Loucy (cell line): ENCODE data around the gene TMEM255A.

Experiments used
- H2AFZ ChIP-seq: fragments of 200-600 bp; sonication (generic); 2 replicates; pipeline ENCODE4 v1.6.0; 2016; ENCODE audit warnings: antibody characterized with exemption, mild to moderate bottlenecking, low read length, moderate library complexity
- H3F3A ChIP-seq: fragments of 200-600 bp; 2 replicates; pipeline ENCODE4 v1.6.0; 2016; ENCODE audit warnings: antibody characterized with exemption, low read depth, mild to moderate bottlenecking
- H3K27me3 ChIP-seq: fragments of 200-600 bp; sonication (generic); 2 replicates; pipeline ENCODE4 v1.6.1; 2014; ENCODE audit warnings: low read length, mild to moderate bottlenecking; ENCODE audit not compliant: insufficient read depth, poor library complexity, severe bottlenecking
- H3K36me3 ChIP-seq: fragments of 200-600 bp; sonication (generic); 2 replicates; pipeline ENCODE4 v1.6.1; 2016; ENCODE audit warnings: low read length; ENCODE audit not compliant: insufficient read depth
- H3K4me1 ChIP-seq: fragments of 200-600 bp; sonication (generic); 2 replicates; pipeline ENCODE4 v1.5.1; 2014; ENCODE audit warnings: low read length, mild to moderate bottlenecking; ENCODE audit not compliant: insufficient read depth, poor library complexity, severe bottlenecking
- H3K4me2 ChIP-seq: fragments of 200-600 bp; sonication (generic); 2 replicates; pipeline ENCODE4 v1.6.0; 2014; ENCODE audit warnings: antibody characterized with exemption, low read length, low read depth, mild to moderate bottlenecking; ENCODE audit not compliant: poor library complexity, severe bottlenecking
- H3K4me3 ChIP-seq: fragments of 200-600 bp; sonication (generic); 2 replicates; pipeline ENCODE4 v1.5.1; 2014; ENCODE audit warnings: low read length, mild to moderate bottlenecking, mixed read lengths; ENCODE audit not compliant: poor library complexity, severe bottlenecking
- H3K79me2 ChIP-seq: fragments of 200-600 bp; sonication (generic); 2 replicates; pipeline ENCODE4 v1.6.1; 2014; ENCODE audit warnings: low read length; ENCODE audit not compliant: insufficient read depth
- H3K9ac ChIP-seq: fragments of 200-600 bp; sonication (generic); 2 replicates; pipeline ENCODE4 v1.6.0; 2014; ENCODE audit warnings: mild to moderate bottlenecking, low read depth, low read length, moderate library complexity; ENCODE audit not compliant: poor library complexity, severe bottlenecking
- H3K9me2 ChIP-seq: fragments of 200-600 bp; sonication (generic); replicated peaks from 2 replicates; pipeline ENCODE4 v1.6.1; 2016; ENCODE audit warnings: low read depth, low read length, mixed read lengths
- H3K9me3 ChIP-seq: fragments of 200-600 bp; sonication (generic); 2 replicates; pipeline ENCODE4 v1.6.1; 2014; ENCODE audit warnings: mild to moderate bottlenecking, antibody characterized with exemption, low read length, low read depth; ENCODE audit not compliant: insufficient read depth
- H4K20me1 ChIP-seq: fragments of 200-600 bp; sonication (generic); 2 replicates; pipeline ENCODE4 v1.6.0; 2014; ENCODE audit warnings: antibody characterized with exemption, low read length, mild to moderate bottlenecking; ENCODE audit not compliant: insufficient read depth, poor library complexity, severe bottlenecking
- CTCF ChIP-seq: fragments of 200-600 bp; sonication (generic); conservative IDR thresholded peaks from 2 replicates; pipeline ENCODE4 v1.5.1; 2014; ENCODE audit warnings: mild to moderate bottlenecking, antibody characterized with exemption, low read length
- EZH2phosphoT487 ChIP-seq: fragments of 200-600 bp; IDR thresholded peaks from 2 replicates; pipeline ENCODE4 v1.6.1; 2018; ENCODE audit warnings: antibody characterized with exemption, mild to moderate bottlenecking, moderate library complexity, borderline replicate concordance

Gene TMEM255A

GRCh38 chrX:120282697-120283096 is 28.6 kb downstream of the TMEM255A start:
- Histone ChIP-seq H4K20me1 (no peaks in the 10 kb centered on the region), H3K9ac (no peak overlapping the region), H3F3A (no peaks in the 10 kb centered on the region), H3K4me3 (no peak overlapping the region), H3K4me2 (no peak overlapping the region), H3K27me3 (no peaks in the 10 kb centered on the region), H3K36me3 (no peaks in the 10 kb centered on the region), H3K4me1 (peaks cover 5% of the 10 kb centered on the region), H2AFZ (no peak overlapping the region), H3K79me2 (no peaks in the 10 kb centered on the region), H3K9me3 (no peaks in the 10 kb centered on the region), H3K9me2 (no peaks in the 10 kb centered on the region)
- no peak for TF ChIP-seq EZH2phosphoT487

GRCh38 chrX:120281761-120282160 is 29.5 kb downstream of the TMEM255A start:
- no peak overlapping the region for H3K4me2 ChIP-seq
- H2AFZ ChIP-seq = no peak overlapping the region
- H3K4me3 ChIP-seq = no peak overlapping the region
- H3K79me2 ChIP-seq = no peaks in the 10 kb centered on the region
- no peaks in the 10 kb centered on the region for H3F3A ChIP-seq
- H3K9me2 ChIP-seq = no peaks in the 10 kb centered on the region
- TF ChIP-seq EZH2phosphoT487 = no peak
- no peak for TF ChIP-seq CTCF
- H4K20me1 ChIP-seq = no peaks in the 10 kb centered on the region
- H3K9me3 ChIP-seq = no peaks in the 10 kb centered on the region
- H3K27me3 ChIP-seq = no peaks in the 10 kb centered on the region
- no peak overlapping the region for H3K9ac ChIP-seq
- H3K4me1 ChIP-seq = no peaks in the 10 kb centered on the region
- H3K36me3 ChIP-seq = no peaks in the 10 kb centered on the region

- no peaks in the 10 kb centered on the region for H4K20me1 ChIP-seq
- H3K27me3 ChIP-seq = no peaks in the 10 kb centered on the region
- no peaks in the 10 kb centered on the region for H3K9me3 ChIP-seq
- no peak overlapping the region for H3K9ac ChIP-seq
- no peaks in the 10 kb centered on the region for H3K4me1 ChIP-seq
- H3K9me2 ChIP-seq = no peaks in the 10 kb centered on the region
- TF ChIP-seq CTCF (no peak), EZH2phosphoT487 (no peak)
- no peaks in the 10 kb centered on the region for H3K79me2 ChIP-seq
- no peak overlapping the region for H3K4me3 ChIP-seq
- no peak overlapping the region for H3K4me2 ChIP-seq
- no peaks in the 10 kb centered on the region for H3K36me3 ChIP-seq
- no peak overlapping the region for H2AFZ ChIP-seq
- H3F3A ChIP-seq = no peaks in the 10 kb centered on the region
Observed at GRCh38 chrX:120281021-120281624, 30.1 kb downstream of the TMEM255A start.

GRCh38 chrX:120274958-120275357 is 36.3 kb downstream of the TMEM255A start:
- no peaks in the 10 kb centered on the region for H3K36me3 ChIP-seq
- TF ChIP-seq EZH2phosphoT487 (no peak), CTCF (no peak)
- no peaks in the 10 kb centered on the region for H4K20me1 ChIP-seq
- H3K79me2 ChIP-seq = no peaks in the 10 kb centered on the region
- no peak overlapping the region for H3K4me3 ChIP-seq
- H3K9ac ChIP-seq = no peak overlapping the region
- H3F3A ChIP-seq = no peaks in the 10 kb centered on the region
- H3K9me3 ChIP-seq = no peaks in the 10 kb centered on the region
- no peak overlapping the region for H3K4me2 ChIP-seq
- no peaks in the 10 kb centered on the region for H3K27me3 ChIP-seq
- H3K9me2 ChIP-seq = no peaks in the 10 kb centered on the region
- H2AFZ ChIP-seq = no peak overlapping the region
- no peaks in the 10 kb centered on the region for H3K4me1 ChIP-seq
